H1 (cell line): ENCODE results near the gene KLHDC10. TPM values are rescaled to one million over a fixed set of nuclear protein-coding genes. Genes with fewer than 3 reads are reported as not detected.

Experiments used
- CTCF ChIA-PET: fragments of 300-600 bp; sonication (Branson Sonifier 250); formaldehyde crosslinking; loops from one replicate; lab custom pipeline; 2021; ENCODE audit not compliant: partially characterized antibody; lab: Charles Lee
- POLR2A ChIA-PET: fragments of 300-600 bp; sonication (Branson Sonifier 250); formaldehyde crosslinking; loops from one replicate; lab custom pipeline; 2021; ENCODE audit warnings: inconsistent platforms; ENCODE audit not compliant: partially characterized antibody; lab: Charles Lee
- DNase-seq, 2 experiments: peaks; one replicate each; pipeline versions ENCODE4 v3.0.0 to v3.0.0-alpha.2; 2010 to 2022; ENCODE audit warnings: low spot score in 2 of 2, low read depth in 1 of 2, mixed read lengths in 1 of 2
- FAIRE-seq: peaks from 2 replicates; lab custom pipeline; 2011; peaks lifted over from hg19 to GRCh38; lab: Jason Lieb, UNC
- H2AFZ ChIP-seq: 2 replicates; pipeline ENCODE4 v1.8.1; 2012; ENCODE audit warnings: low read length, inconsistent platforms
- H2AK5ac ChIP-seq: 2 replicates; pipeline ENCODE4 v1.6.1; 2013; ENCODE audit warnings: low read depth, low read length
- H2BK120ac ChIP-seq: replicated peaks from 2 replicates; pipeline ENCODE3; 2013; ENCODE audit warnings: low read depth, low read length, inconsistent platforms
- H2BK12ac ChIP-seq: 2 replicates; pipeline ENCODE4 v1.6.1; 2013; ENCODE audit warnings: low read depth, low read length
- H2BK15ac ChIP-seq: 2 replicates; pipeline ENCODE4 v1.6.1; 2013; ENCODE audit warnings: low read length
- H2BK20ac ChIP-seq: 2 replicates; pipeline ENCODE4 v1.6.1; 2013; ENCODE audit warnings: low read length
- H2BK5ac ChIP-seq: 2 replicates; pipeline ENCODE4 v1.6.1; 2013; ENCODE audit warnings: low read depth, low read length
- H3K14ac ChIP-seq: 2 replicates; pipeline ENCODE4 v1.6.1; 2013; ENCODE audit warnings: inconsistent platforms; ENCODE audit not compliant: insufficient read length
- H3K18ac ChIP-seq: 2 replicates; pipeline ENCODE4 v1.6.1; 2013; ENCODE audit warnings: low read length; ENCODE audit errors: extremely low read depth
- H3K23ac ChIP-seq: 2 replicates; pipeline ENCODE4 v1.6.1; 2013; ENCODE audit warnings: inconsistent platforms; ENCODE audit not compliant: insufficient read length
- H3K23me2 ChIP-seq: 2 replicates; pipeline ENCODE4 v1.6.1; 2013; ENCODE audit warnings: low read depth, low read length
- H3K27ac ChIP-seq: 2 replicates; pipeline ENCODE4 v1.6.1; 2011; ENCODE audit warnings: low read depth, low read length, inconsistent platforms
- H3K27me3 ChIP-seq, 4 experiments: replicated peaks in 1 of 4; 1 replicate in 1 of 4; 2 replicates in 3 of 4; pipeline versions ENCODE4 v1.6.1 to v1.8.1; 2011 to 2013; ENCODE audit warnings: low read length in 3 of 4, mild to moderate bottlenecking in 3 of 4, inconsistent platforms in 2 of 4, mixed read lengths in 2 of 4, moderate library complexity in 1 of 4; ENCODE audit not compliant: control insufficient read depth in 3 of 4, insufficient read depth in 3 of 4; ENCODE audit errors: extremely low read depth in 1 of 4
- H3K36me3 ChIP-seq, 4 experiments: 2 replicates each; pipeline versions ENCODE4 v1.6.1 to v1.8.1; 2011 to 2013; ENCODE audit warnings: mild to moderate bottlenecking in 4 of 4, low read length in 3 of 4, moderate library complexity in 2 of 4, control low read depth in 1 of 4, inconsistent platforms in 1 of 4; ENCODE audit not compliant: insufficient read depth in 4 of 4, control insufficient read depth in 2 of 4
- H3K4ac ChIP-seq: replicated peaks from 2 replicates; pipeline ENCODE3; 2013; ENCODE audit warnings: low read length, low read depth, mixed read lengths, inconsistent platforms; ENCODE audit not compliant: insufficient read length
- H3K4me1 ChIP-seq, 4 experiments: replicated peaks in 1 of 4; 1 replicate in 1 of 4; 2 replicates in 3 of 4; pipeline versions ENCODE4 v1.6.1 to v1.8.1; 2011 to 2013; ENCODE audit warnings: low read length in 3 of 4, inconsistent platforms in 2 of 4, mixed read lengths in 1 of 4; ENCODE audit not compliant: insufficient read depth in 4 of 4, control insufficient read depth in 3 of 4
- H3K4me2 ChIP-seq, 2 experiments: 2 replicates each; pipeline versions ENCODE4 v1.6.1 to v1.8.1; 2011 to 2013; ENCODE audit warnings: low read depth in 2 of 2, low read length in 2 of 2, control low read depth in 1 of 2, inconsistent platforms in 1 of 2, mild to moderate bottlenecking in 1 of 2; ENCODE audit not compliant: insufficient read depth in 1 of 2
- H3K4me3 ChIP-seq, 4 experiments: fragments of 200-600, 300-600 bp in 1 of 4; sonication (generic), shearing (Covaris generic), sonication (Bioruptor Twin) in 1 of 4; 2 replicates each; pipeline versions ENCODE4 v1.5.1 to v1.8.1; 2011 to 2016; ENCODE audit warnings: low read length in 4 of 4, low read depth in 3 of 4, control low read depth in 2 of 4, inconsistent platforms in 2 of 4, mild to moderate bottlenecking in 2 of 4, mixed read lengths in 1 of 4, moderate library complexity in 1 of 4; ENCODE audit not compliant: insufficient read depth in 2 of 4; ENCODE audit errors: extremely low read depth in 1 of 4
- H3K56ac ChIP-seq: replicated peaks from 2 replicates; pipeline ENCODE3; 2013; ENCODE audit warnings: low read depth, mild to moderate bottlenecking, mixed read lengths, low read length, inconsistent platforms; ENCODE audit not compliant: insufficient read length
- H3K79me1 ChIP-seq: 2 replicates; pipeline ENCODE4 v1.6.1; 2013; ENCODE audit warnings: low read depth, low read length, control low read depth
- H3K79me2 ChIP-seq, 2 experiments: 2 replicates each; pipeline versions ENCODE4 v1.6.1 to v1.8.1; 2012 to 2013; ENCODE audit warnings: low read length in 2 of 2, mild to moderate bottlenecking in 2 of 2, inconsistent platforms in 1 of 2; ENCODE audit not compliant: insufficient read depth in 2 of 2, control insufficient read depth in 1 of 2
- H3K9ac ChIP-seq, 4 experiments: replicated peaks in 1 of 4; 1 replicate in 1 of 4; 2 replicates in 3 of 4; pipeline versions ENCODE4 v1.6.1 to v1.8.1; 2011 to 2013; ENCODE audit warnings: low read depth in 3 of 4, low read length in 3 of 4, control low read depth in 2 of 4, mild to moderate bottlenecking in 2 of 4, moderate library complexity in 2 of 4, inconsistent platforms in 1 of 4; ENCODE audit errors: extremely low read depth in 1 of 4
- H3K9me3 ChIP-seq, 2 experiments: 2 replicates each; pipeline versions ENCODE4 v1.6.1 to v1.8.1; 2012 to 2013; ENCODE audit warnings: mild to moderate bottlenecking in 2 of 2, moderate library complexity in 2 of 2, control low read depth in 1 of 2, inconsistent platforms in 1 of 2, low read depth in 1 of 2, low read length in 1 of 2, mixed read lengths in 1 of 2; ENCODE audit not compliant: insufficient read depth in 2 of 2
- H4K20me1 ChIP-seq, 2 experiments: replicated peaks in 1 of 2; 2 replicates each; pipeline versions ENCODE3 to v1.8.1; 2011 to 2013; ENCODE audit warnings: inconsistent platforms in 2 of 2, low read length in 2 of 2, mild to moderate bottlenecking in 1 of 2; ENCODE audit not compliant: insufficient read depth in 2 of 2, control insufficient read depth in 1 of 2
- H4K5ac ChIP-seq: 2 replicates; pipeline ENCODE4 v1.6.1; 2013; ENCODE audit warnings: low read length, low read depth, mixed read lengths, inconsistent platforms; ENCODE audit not compliant: insufficient read length
- H4K8ac ChIP-seq: 2 replicates; pipeline ENCODE4 v1.8.0; 2013; ENCODE audit warnings: mild to moderate bottlenecking, moderate library complexity, low read length, inconsistent platforms; ENCODE audit not compliant: insufficient read depth; ENCODE audit errors: extremely low read depth
- H4K91ac ChIP-seq: replicated peaks from 2 replicates; pipeline ENCODE3; 2013; ENCODE audit warnings: low read length, mixed read lengths, inconsistent platforms; ENCODE audit not compliant: insufficient read length
- CHD1 ChIP-seq: IDR thresholded peaks from 2 replicates; pipeline ENCODE4 v1.6.1; 2012; ENCODE audit warnings: low read depth, low read length, improper control_type of control experiment
- CTCF ChIP-seq, 3 experiments: IDR thresholded peaks; 1 replicate in 2 of 3; 2 replicates in 1 of 3; pipeline versions ENCODE4 v1.5.1 to v1.6.1; 2011; ENCODE audit warnings: low read length in 3 of 3, mild to moderate bottlenecking in 3 of 3, inconsistent platforms in 2 of 3, low read depth in 1 of 3, moderate library complexity in 1 of 3; ENCODE audit not compliant: insufficient read depth in 1 of 3; ENCODE audit errors: control extremely low read depth in 1 of 3
- EP300 ChIP-seq, 2 experiments: IDR thresholded peaks; 1 replicate in 1 of 2; 2 replicates in 1 of 2; pipeline ENCODE4 v1.6.1; 2011 to 2012; ENCODE audit warnings: low read depth in 2 of 2, low read length in 2 of 2, mild to moderate bottlenecking in 2 of 2, borderline replicate concordance in 1 of 2, inconsistent platforms in 1 of 2, moderate library complexity in 1 of 2
- GABPA ChIP-seq: IDR thresholded peaks from 2 replicates; pipeline ENCODE4 v1.6.1; 2011; ENCODE audit warnings: mild to moderate bottlenecking, low read length, moderate library complexity, borderline replicate concordance; ENCODE audit not compliant: insufficient read depth
- HDAC2 ChIP-seq, 2 experiments: fragments of 300-600 bp in 1 of 2; sonication (generic) in 1 of 2; IDR thresholded peaks; 2 replicates each; pipeline ENCODE4 v1.6.1; 2011 to 2012; ENCODE audit warnings: low read depth in 2 of 2, low read length in 2 of 2, mild to moderate bottlenecking in 2 of 2, moderate library complexity in 2 of 2, borderline replicate concordance in 1 of 2, inconsistent platforms in 1 of 2
- KDM4A ChIP-seq: IDR thresholded peaks from one replicate; pipeline ENCODE4 v1.7.1; 2012; ENCODE audit warnings: low read depth, mild to moderate bottlenecking, moderate library complexity, low read length, inconsistent platforms; ENCODE audit not compliant: severe bottlenecking
- MAX ChIP-seq: IDR thresholded peaks from 2 replicates; pipeline ENCODE4 v1.6.1; 2012; ENCODE audit warnings: inconsistent platforms
- NRF1 ChIP-seq: IDR thresholded peaks from 2 replicates; pipeline ENCODE4 v1.6.1; 2011; ENCODE audit warnings: mild to moderate bottlenecking, low read depth, low read length, improper control_type of control experiment
- SAP30 ChIP-seq: fragments of 300-600 bp; sonication (generic); IDR thresholded peaks from 2 replicates; pipeline ENCODE4 v1.7.1; 2012; ENCODE audit warnings: low read length, moderate library complexity, mild to moderate bottlenecking, inconsistent platforms; ENCODE audit not compliant: insufficient read depth, insufficient replicate concordance
- WGBS, 2 experiments: shearing (Covaris generic) in 1 of 2; methylation state at CpG; one replicate each; pipeline versions ENCODE4 v1.1.6 to v1.1.7; 2013 to 2015; ENCODE audit warnings: low lambda C conversion rate in 2 of 2, mixed read lengths in 2 of 2, inconsistent platforms in 1 of 2, low coverage in 1 of 2, missing lambda C conversion rate in 1 of 2; ENCODE audit not compliant: insufficient replicate concordance in 2 of 2, insufficient coverage in 1 of 2, insufficient read length in 1 of 2; ENCODE audit errors: extremely low coverage in 1 of 2, missing lambda C conversion rate in 1 of 2; 5-methylcytosine and 5-hydroxymethylcytosine counted together
- polyA plus RNA-seq, 7 experiments: library from polyadenylated mRNA; depleted of rRNA in 3 of 7; stranded (reverse) in 5 of 7; unstranded in 2 of 7; fragments of >200 nt in 5 of 7; fragments of 200-250 nt in 2 of 7; gene quantifications; 1 replicate in 5 of 7; 2 replicates in 1 of 7; 4 replicates in 1 of 7; pipeline versions ENCODE4 v1.2.1 to v1.2.3, GENCODE V29; 2011 to 2013; ENCODE audit warnings: missing spikeins in 2 of 7, mixed read lengths in 2 of 7
- total RNA-seq: library from RNA; stranded (reverse); fragmentation: NEBNext Ultra II Directional; extraction: Animal tissue kit (Norgen Biotek cat#: 25700); gene quantifications from 2 replicates; pipeline ENCODE4 v1.2.1, GENCODE V29; 2021

KLHDC10 gene
- total and polyA plus RNA-seq, 2 of the 8 experiments (the other 6 are each of a cell fraction or from before 2014, with no cell fraction given) = 6.6 to 14.5 TPM

- no peak overlapping the region for H3K56ac ChIP-seq
- CTCF ChIA-PET = interaction anchor here (1.1 to 1.6 kb wide), 2 partner anchors 10 kb away, joined by 3 to 4 read pairs; no protein-coding TSS in a partner anchor
- no peak overlapping the region for H2BK120ac ChIP-seq
- H3K4me3 ChIP-seq = no peak overlapping the region
- no peaks in the 10 kb centered on the region for H3K36me3 ChIP-seq
- 94% methylated on average over 5 of the region's 5 CpGs; no CpG with 5 or more reads in 1 of the 2 experiments for WGBS, 2 experiments
- no peaks in the 10 kb centered on the region for H3K9me3 ChIP-seq
- H3K23me2 ChIP-seq = peaks cover 6% of the 10 kb centered on the region; the same call in 1 of the 2 replicates
- no peak overlapping the region for H2BK20ac ChIP-seq
- no peak overlapping the region for H2BK15ac ChIP-seq
- H3K4me1 ChIP-seq = peaks cover 0 to 15% (median 13%) of the 10 kb centered on the region in 4 experiments; a peak in 6 of 7 replicates
- no peak overlapping the region for H3K9ac ChIP-seq
- POLR2A ChIA-PET = no interaction called here
- H3K14ac ChIP-seq = no peak overlapping the region
- H4K5ac ChIP-seq = no peak overlapping the region
- no peak overlapping the region for H3K27ac ChIP-seq
- no peak overlapping the region for H3K18ac ChIP-seq
- no peaks in the 10 kb centered on the region for H3K79me2 ChIP-seq
- no peak overlapping the region for H4K91ac ChIP-seq
- no peak for DNase-seq
- no peaks in the 10 kb centered on the region for H3K79me1 ChIP-seq
- no peak overlapping the region for H3K4ac ChIP-seq
- H2BK12ac ChIP-seq = no peak overlapping the region
- peaks cover 0 to 13% (median 8%) of the 10 kb centered on the region in 4 experiments; a peak in 5 of 7 replicates for H3K27me3 ChIP-seq
- H2AK5ac ChIP-seq = no peak overlapping the region
- H3K23ac ChIP-seq = no peak overlapping the region
- no peak overlapping the region for H3K4me2 ChIP-seq
- H4K20me1 ChIP-seq = peaks cover 0 to 2% of the 10 kb centered on the region in 2 experiments
- H2BK5ac ChIP-seq = no peak overlapping the region
- no peak overlapping the region for H4K8ac ChIP-seq
- no peak overlapping the region for H2AFZ ChIP-seq
- no peak for FAIRE-seq
- no peak for TF ChIP-seq NRF1
- no peak for TF ChIP-seq GABPA
- no peak for TF ChIP-seq MAX
- TF ChIP-seq HDAC2 (IDR thresholded peaks at IDR 0.05; ENCODE audit: borderline replicate concordance in 1 of 2, low read depth in 2 of 2, low read length in 2 of 2) = no peak
- TF ChIP-seq CTCF (IDR thresholded peaks at IDR 0.05; ENCODE audit: control extremely low read depth in 1 of 3, insufficient read depth in 1 of 3, low read depth in 1 of 3, low read length in 3 of 3) = no peak
- TF ChIP-seq KDM4A = no peak
- no peak for TF ChIP-seq SAP30
- no peak for TF ChIP-seq EP300 (IDR thresholded peaks at IDR 0.05; ENCODE audit: borderline replicate concordance in 1 of 2, low read depth in 2 of 2, low read length in 2 of 2)
- no peak for TF ChIP-seq CHD1
Observed at GRCh38 chr7:130143334-130143732, 73.0 kb downstream of the KLHDC10 start.
